Activated CD4-positive, alpha-beta T cell treated with anti-CD3 and anti-CD28 coated beads for 4 hours (primary cell): ENCODE data around the gene SYNDIG1.

Source experiments
- DNase-seq, 2 donors: peaks; one replicate each; pipeline ENCODE4 v3.0.0-alpha.2; 2020

Gene SYNDIG1

DNA sequence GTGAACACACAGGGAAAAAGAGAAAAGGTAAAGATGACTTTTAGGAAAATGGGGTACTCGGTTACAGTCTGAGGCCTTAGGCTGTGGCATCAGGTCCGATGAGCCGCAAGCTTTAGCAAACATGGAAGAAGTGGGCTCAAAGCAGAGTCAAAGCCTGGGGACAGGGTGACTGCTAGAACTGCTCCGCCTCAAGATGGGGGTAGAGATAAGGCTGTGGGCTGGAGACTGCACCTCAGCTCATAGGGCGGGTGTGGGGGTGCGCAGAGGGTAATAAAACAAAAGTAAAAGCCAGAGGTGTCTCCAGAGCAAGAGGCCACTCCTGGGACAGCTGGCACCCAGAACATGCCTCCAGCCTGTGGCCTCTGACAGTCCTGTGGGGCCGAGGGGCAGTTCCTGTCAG is 21.3 kb upstream of the SYNDIG1 start:
- no peak for DNase-seq

DNA sequence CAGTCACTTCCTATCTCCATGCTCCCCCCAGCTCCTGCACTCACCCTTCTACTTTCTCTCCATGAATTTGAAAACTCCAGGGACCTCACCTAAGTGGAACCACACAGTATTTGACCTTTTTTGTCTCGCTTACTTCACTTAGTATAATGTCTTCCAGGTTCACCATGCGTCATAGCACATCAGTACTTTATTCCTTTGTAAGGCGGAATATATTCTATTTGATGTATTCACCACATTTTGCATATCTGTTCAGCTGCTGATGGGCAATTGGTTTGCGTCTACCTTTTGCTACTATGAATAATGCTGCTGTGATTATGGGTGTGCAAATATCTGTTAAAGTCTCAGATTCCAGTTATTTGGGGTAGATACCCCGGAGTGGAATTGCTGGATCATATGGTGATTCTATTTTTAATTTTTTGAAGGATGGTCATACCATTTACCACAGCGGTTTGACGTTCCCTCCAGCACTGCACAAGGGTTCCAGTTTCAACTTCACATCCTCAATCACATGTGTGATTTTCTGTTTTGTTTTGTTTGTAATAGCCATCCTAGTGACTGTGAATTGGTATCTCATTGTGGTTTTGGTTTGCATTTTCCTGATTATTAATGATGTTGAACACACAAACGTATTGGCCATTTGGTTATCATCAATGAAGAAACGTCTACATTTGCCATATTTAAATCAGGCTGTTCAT is 20.3 kb upstream of the SYNDIG1 start:
- no peak for DNase-seq

DNA sequence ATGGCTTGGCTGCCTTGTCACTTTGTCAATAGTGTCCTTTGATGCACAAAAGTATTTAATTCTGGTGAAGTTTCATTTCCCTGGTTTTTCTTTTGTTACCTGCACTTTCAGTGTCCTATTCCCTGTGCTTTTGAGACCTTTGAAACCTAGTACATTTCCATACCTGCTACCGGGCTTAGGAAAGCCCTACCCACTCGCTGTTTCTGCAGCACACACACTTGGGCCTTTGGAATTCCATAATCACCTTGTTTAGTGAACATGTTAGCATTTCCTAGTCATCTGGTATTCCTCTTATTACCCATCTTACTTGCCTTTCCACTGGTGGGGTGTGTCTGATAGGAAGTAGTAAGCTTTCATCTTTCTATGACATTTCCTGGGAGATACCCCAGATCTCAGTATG is 19.3 kb upstream of the SYNDIG1 start:
- no peak for DNase-seq

DNA sequence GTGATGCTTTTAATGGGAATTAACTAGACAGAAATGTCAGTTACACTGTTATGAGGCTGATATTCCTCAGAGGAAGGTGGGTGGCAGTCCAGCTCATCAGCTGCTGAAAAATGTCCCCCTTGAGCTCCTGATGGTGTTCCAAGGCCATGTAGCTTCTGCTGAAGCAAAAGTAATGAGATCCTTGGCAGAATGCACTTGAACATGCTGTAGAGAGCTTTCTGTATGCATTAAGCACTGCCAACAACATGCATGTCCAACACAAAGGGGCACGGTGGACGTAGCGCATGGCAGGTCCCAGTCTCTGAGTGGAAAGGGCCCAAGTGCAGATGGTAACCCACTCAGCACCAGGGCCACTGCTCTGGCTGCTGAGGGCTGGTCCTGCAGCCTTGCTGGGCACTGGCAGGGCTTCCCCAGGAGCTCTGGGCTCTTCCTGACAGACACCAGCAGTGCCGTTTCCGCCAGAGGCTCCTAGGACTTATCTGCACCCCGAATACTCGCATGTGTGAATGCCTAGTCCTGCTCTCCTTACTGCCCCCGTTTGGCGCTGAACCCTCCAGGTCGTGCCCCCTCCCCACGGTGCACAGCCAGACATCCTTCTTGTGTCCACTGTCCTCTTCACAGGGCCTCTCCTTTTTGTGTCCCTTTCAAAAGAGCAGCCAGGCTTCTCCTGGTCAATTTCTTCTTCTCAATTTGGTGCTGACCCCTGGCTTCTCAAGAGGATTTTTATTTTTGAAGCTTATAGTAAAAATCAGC is 18.6 kb upstream of the SYNDIG1 start:
- no peak for DNase-seq

DNA sequence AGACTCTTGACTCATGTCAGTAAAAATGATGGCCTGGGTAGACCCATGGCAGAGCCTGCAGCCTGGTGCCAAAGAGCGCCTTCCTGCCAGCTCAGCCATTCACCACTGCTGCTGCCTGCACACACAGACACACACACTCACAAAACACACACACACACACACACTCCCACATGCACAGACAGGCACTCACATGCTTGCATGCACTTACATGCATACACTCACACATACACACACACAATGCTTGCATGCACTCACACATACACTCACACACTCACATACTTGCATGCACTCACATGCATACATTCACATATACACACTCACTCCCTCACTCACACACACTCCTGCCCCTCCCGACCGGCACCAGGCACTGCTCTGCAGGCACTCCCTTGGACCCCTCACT is 18.0 kb upstream of the SYNDIG1 start:
- no peak for DNase-seq

DNA sequence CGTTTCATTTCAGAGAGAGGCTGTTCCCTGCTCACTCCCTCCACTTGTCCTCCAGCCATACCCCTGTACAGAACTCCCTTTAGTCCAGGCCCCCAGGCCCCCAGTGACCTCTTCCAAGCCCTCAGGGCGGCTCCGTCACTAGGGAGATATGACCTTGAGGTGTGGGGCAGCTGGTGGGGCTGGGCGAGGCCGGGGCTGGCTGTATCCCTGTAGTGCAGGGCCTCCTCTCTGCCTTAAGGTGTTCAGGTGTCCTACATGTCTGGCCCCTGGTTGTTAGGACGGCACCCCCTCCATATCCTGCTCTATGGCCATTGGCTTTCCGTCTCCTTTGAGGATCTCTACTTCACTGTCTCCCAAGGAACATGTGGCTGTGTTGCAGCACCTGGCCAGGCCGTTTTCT is 17.4 kb upstream of the SYNDIG1 start:
- no peak for DNase-seq

DNA sequence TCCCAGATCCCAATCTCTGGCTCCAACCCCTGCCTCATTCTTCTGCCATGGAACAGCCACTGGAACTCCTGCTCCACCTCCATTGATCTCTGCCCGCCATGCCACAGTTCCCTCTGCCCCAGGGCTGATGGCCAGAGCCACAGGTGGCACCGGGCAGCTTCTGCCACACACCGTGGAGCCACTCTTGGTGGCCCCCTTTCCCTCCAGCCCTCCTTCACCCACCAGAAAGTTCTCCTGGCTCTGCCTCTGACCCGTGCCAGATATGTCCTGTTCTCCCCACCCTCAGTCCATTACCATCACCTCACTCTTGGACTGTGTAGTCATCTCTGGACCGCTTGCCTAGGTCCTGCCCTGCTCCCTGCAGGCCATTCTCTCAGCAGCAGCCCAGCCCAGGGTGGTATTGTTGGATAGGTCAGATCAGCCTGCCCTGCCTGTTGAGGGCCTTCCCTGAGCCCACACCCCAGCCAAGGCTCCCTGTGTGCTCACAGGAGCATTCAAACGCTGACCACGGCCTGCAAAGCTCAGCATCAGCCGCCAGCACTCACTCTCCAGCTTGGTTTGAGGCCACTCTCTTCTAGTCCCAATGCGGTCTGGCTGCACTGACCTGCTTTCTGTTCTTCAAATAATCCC is 16.8 kb upstream of the SYNDIG1 start:
- DNase-seq, result no peak

DNA sequence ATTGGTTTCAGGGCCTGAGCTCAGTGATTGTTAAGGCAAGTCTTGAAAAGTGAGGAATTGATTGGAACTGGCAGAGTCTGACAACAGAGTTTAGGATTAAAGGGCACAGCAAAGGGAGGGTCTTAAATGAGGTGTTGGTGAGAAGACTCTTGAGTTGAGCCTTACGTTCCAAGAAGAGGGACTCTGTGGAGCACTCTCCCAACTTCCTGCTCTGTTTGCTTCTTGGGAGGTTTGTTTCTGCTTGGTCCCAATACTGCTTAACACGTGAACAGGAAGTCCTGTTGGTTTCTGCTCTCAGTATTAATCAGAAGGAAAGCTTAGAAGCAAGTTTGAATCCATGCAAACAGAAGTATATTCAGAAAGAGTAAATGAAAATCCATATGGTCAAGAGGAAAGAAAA is 15.6 kb upstream of the SYNDIG1 start:
- DNase-seq, result no peak

DNA sequence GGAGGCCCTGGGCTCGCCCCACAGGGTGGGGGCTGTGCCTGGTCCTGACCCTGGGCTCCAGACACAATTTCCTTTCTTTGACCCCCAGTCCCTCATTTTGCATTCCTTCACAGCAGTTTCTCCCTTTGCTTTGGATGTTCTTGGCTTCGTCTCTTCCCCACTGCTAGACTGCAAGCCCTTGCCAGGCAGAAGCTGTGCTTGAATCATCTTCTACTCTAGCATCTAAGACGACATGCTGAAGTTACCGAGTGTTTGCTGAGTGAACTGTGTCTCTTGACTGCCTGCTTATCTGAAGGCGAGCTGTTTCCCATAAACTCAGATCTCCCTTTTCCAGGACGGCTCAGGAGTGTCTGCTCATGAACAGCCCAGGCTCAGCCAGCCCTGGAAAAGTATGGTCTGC is 14.3 kb upstream of the SYNDIG1 start:
- DNase-seq, result no peak

DNA sequence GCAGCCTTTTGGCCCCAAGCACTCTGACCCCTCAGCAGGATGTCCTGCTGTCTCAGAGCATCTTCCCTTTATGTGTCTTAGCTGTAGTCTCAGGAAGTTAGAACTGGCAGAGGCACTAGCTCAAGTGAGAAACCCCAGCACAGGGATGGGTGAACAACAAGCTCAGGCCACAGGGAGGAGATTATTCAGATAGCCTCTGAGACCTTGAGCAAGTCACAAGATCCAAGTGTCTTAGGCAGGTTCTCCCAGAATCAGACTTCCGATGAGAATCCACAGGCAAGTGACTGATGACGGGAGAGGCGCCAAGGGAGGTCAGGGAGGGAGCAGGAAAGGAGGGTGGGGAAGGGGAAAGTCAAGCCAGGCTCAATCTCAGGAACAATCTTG is 13.0 kb upstream of the SYNDIG1 start:
- no peak for DNase-seq

DNA sequence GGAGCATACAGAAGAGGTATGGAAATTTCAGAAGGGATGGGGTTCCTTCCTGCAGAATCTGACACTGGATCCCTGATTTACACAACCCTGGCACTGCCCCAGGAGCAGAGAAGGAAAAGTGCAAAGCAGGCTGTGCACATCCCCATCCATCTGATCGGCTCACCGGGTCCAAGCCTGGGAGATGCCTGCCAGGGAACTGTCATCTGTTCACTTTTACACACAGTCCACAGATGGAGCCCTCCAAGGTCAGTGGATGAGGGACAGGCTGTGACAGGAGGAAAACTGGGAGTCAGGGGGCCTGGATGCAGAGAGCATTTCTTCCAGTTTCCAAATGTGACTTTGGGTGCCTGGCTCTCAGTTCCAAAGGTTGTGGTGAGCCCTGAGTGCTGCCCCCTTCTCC is 11.0 kb upstream of the SYNDIG1 start:
- DNase-seq, result no peak

DNA sequence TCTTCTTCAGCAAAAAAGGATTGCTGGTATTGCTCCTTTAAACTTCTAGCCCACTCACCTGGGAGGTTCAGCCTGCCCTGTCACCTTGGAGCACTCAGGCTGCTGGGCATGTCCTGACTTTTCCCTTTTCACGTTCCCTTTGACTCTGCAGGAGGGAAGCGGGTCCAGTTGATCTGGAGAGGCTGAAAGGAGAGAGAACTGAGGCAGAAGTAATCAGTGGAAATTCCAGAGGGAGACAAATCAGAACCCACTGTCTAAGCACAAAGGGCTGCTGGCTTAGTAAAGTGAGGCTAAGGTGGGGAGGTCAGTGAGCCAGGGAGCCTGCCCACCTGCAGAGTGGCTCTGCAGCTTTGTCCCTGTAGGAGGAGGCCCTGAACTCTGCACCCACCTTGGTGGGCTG is 9.7 kb upstream of the SYNDIG1 start:
- DNase-seq, result no peak

DNA sequence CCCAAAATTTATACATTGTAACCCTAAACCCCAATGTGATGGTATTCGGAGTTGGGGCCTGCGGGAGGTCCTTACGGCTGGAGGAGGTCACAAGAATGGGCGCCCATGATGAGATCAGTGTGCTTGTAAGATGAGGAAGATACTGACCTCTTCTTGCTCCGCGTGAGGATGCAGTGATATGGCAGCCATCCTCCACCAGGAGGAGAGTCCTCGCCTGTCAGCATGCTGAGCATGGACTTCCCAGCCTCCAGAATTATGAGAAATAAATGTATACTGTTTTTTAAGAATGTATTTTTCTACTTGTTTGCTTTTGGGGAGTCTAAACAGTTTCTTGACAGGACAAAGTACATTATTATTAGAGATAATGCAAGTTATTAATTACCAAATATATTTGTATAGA is 8.7 kb upstream of the SYNDIG1 start:
- no peak for DNase-seq

DNA sequence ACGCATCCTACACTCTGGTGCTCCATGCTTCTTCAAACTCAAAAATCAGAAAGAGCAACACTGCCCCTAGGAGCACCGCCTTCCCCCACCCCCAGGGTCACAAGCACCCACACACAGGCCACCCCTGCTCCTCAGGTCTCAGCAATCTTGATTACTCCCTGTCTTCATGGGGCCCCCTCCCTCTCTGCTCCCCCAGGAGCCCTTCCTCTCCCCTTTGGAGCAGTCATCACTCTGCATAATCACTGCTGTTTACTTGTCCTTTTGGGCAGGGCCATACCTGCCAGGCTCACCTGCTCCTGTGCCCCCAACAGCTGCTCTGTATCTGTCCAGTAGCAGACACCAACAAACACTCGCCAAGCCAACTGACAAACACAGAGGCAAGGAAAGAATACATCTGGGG is 7.6 kb upstream of the SYNDIG1 start:
- no peak for DNase-seq

DNA sequence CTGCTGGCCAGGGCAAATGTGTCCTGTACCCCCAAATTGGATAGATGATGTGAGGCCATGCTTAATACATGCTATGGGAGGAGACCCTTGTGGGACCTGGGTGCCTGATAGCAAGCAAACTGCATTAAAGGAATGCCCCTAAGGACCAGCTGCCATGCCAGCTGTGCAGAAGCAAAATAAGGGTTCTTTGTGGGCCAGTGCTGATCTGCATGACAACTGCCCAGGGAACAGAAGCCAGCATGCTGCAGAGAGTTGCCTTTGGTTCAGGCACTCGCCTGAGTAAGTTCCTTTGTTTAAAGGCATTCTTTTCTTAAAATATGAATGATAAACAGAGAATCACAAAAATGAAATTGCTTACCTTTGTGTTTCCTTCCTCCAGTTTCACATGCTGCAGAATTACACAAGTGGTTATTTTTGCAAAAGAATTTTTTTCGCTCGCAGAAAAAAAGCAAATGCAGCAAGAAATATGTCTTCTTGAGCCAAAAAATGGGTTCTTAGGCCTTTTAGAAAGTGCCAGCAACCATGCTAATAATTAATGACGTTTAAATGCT is 6.9 kb upstream of the SYNDIG1 start:
- no peak for DNase-seq

DNA sequence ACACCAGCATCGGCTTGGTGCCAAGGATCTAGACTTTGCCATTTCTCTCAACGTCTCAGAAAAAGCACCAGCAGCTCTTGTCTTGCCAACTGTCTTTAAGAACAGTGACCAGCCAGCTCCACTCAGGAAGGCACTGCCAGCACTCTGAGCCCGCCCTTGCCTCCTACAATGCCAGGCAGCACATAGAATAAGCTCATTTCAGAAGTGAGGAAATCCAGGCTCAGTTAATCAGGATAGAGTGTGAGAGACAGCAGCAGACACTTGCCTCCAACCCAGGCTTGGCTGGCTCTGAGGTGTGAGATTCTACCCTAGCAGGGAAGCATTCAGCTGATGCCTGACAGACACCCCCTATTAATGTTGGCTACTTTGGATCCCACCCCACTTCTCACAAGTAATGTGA is 4.3 kb upstream of the SYNDIG1 start:
- DNase-seq, result no peak

DNA sequence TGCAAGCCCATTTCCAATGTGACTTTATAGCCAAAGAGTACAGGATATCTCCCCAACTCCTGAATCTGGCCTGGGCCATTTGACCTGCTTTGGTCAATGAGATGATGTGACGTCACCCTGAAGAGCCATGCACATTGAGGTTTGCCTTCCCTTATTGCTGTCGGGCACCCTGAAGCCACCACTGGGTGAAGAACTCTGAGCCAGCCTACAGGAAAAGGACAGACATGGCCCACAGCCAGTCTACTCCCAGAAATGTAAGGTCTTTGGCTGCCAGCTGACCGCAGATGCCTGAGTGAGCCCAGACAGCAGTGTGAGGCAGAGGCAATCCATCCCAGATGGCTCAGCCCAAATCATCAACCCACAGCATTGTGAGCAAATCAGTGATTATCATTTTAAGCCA is 3.7 kb upstream of the SYNDIG1 start:
- DNase-seq, result no peak

DNA sequence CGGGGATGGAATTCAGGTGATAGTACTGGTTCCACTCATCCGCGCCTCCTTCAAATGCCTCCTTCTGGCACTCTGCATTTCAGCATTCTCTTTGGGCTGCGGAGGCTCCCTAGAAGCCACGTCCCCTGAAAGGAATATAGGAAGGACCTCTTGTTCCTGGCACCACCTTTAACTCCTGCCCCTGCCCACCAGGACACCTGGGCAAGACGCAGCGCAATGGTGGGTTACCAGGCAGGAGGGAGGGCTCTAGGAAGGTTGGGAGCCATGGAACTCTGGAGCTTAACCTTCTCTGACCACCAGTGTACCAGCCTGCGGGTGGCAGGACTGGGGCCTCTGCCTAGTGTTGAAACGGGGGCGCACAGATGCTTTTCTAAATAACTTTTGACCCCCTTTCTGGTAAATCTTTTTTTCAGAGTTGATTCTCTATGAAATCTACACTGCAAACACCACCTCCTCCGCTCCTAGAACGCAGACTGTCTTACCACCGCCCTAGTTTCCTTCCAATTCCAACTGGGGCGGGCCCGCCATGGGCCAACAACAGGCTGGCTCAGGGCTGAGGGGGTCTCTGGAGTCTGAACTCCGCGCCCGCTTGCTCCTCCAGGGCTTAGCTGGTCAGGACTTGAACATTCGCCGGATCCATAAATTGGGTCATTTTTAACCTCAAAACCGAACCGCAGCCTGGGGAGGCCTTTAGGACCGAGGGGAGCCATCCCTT is 871 bp upstream of the SYNDIG1 start:
- no peak for DNase-seq

DNA sequence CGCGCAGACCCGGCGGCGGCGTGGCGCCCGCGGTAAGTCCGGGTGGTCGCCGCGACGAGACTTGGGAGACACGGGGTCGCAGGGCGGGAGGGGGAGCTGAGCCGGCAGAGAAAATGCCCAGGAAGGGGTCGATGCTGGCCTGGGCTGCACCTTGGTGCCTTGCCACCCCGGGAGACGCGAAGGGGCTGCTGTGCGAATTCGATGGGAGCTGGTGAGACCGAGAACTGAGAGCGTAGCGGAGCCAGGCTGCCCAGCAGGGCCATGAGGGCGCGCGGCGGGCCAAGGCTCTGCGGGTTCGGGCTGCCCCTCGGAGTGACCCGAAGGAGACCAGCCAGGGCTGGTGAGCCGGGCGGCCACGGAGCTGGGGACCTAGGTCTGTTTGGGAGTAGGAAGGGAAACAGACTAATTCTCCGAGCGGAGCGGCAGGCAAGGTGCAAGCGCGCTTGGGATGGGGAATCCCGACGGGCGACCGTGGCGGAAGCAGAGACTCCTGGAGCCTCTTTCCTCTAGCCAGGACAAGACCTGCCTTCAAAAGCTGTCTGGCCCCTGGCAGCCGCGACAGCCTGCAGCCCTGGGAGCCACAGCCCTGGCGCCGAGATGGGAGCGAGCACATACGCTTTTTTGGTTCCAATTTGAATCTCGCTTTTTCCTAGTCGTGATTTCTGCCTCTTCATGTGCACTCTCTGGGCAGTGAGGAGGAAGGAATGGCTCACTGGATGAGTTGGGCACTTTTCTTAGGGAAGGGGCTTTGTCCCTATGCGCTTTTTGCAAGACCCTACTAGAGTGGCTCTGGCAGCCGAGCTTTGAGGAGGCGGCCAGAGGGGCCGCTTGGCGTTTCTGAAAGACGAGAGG is 691 bp downstream of the SYNDIG1 start:
- no peak for DNase-seq

DNA sequence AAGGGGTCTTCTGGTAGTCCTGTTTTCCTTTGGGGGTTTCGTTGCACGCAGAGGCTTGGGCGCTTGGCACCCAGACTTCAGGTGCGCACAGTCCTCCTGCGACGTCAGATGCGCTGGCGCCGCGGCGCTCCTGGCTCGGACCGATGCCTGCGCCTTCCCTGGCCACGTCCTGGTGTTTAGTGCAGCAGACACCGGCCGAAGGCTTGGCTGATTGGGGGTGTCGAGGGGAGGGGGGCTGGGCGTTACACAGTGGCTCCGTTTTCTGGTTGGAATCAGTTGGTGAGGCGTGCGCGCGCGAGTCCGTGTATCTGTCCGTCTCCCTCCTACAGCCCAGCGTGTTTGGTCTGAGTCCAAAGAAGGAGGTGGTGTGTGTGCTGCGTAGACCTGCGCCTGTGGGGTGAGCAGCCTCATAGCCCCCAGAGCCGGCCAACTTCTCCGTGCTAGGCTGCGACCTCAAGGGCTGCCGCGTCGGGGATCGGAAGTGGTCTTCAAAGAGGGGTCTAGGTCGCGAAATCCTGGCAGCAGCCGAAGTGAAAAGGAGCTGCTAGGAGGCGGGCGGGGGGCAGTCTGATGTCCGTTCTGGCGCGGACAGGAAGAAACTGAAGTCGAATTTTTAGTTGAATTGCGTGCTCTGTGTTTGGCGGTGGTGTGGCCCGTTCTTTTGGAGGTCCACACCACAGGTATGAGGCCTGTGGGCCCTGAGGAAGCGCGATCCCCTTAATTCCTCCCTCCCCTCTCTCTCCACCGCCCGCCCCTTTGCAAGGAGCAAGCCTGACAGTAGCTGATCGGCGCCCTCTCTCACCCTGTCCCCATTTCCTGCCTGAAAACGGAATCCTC is 1.5 kb downstream of the SYNDIG1 start:
- DNase-seq, result no peak

DNA sequence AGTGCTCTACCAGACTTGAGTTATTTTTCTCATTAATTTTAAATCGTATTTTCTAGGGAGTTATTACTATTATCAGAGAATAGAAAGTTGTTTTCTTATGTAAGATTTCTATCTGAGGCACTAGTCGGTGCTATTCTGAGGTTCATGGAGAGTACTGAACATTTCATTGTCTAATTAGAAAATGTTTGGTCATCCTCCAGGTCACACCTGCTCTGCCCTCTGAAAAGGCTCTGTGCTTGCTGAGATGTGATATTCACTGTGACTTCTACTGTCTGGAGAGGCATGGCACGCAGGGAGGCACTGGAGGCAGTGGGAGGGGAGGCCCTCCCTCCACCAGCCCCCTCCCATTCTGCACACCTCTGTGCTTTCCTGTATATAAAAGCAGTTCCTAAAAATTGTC is 3.0 kb downstream of the SYNDIG1 start:
- DNase-seq, result no peak
